ENCODE results near the gene LRFN3. TPM values are rescaled to one million over a fixed set of nuclear protein-coding genes. Genes with fewer than 3 reads are reported as not detected.

Gene LRFN3
- total and polyA plus RNA-seq, 10 of the 15 experiments (the other 5 are each of a cell fraction or from before 2014, with no cell fraction given), result 0.02 to 7.3 (median 2.0) TPM; not detected in 1

DNA sequence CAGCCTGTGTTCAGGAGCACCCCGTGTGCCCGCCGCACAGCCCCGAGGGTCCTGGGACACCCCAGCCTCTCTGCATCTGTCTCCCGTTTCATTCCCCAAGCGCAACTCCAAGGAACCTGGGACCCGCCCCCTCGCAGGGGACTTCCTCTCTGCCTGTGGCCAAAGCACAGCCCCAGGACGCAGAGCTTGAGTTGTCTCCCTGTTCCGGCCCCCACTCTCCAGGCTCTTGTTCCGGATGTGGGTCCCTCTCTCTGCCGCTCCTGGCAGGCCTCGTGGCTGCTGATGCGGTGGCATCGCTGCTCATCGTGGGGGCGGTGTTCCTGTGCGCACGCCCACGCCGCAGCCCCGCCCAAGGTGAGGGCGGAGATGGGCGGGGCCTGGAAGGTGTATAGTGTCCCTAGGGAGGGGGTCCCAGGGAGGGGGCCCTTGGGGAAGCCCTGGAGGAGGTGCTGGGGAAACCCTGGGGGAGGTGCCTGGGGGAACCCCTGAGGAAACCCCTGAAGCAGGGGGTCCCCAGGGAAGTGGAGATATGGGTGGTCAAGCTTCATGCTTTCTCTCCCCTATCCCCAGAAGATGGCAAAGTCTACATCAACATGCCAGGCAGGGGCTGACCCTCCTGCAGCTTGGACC lies 32.5 kb upstream of the LRFN3 start (continued):
- TF ChIP-seq SPI1 (IDR thresholded peaks at IDR 0.05; ENCODE audit: borderline replicate concordance, insufficient read depth, low read depth, low read length), result peak; percentile 82; the same call in 1 of the 2 replicates
- TF ChIP-seq, protein P1, sequence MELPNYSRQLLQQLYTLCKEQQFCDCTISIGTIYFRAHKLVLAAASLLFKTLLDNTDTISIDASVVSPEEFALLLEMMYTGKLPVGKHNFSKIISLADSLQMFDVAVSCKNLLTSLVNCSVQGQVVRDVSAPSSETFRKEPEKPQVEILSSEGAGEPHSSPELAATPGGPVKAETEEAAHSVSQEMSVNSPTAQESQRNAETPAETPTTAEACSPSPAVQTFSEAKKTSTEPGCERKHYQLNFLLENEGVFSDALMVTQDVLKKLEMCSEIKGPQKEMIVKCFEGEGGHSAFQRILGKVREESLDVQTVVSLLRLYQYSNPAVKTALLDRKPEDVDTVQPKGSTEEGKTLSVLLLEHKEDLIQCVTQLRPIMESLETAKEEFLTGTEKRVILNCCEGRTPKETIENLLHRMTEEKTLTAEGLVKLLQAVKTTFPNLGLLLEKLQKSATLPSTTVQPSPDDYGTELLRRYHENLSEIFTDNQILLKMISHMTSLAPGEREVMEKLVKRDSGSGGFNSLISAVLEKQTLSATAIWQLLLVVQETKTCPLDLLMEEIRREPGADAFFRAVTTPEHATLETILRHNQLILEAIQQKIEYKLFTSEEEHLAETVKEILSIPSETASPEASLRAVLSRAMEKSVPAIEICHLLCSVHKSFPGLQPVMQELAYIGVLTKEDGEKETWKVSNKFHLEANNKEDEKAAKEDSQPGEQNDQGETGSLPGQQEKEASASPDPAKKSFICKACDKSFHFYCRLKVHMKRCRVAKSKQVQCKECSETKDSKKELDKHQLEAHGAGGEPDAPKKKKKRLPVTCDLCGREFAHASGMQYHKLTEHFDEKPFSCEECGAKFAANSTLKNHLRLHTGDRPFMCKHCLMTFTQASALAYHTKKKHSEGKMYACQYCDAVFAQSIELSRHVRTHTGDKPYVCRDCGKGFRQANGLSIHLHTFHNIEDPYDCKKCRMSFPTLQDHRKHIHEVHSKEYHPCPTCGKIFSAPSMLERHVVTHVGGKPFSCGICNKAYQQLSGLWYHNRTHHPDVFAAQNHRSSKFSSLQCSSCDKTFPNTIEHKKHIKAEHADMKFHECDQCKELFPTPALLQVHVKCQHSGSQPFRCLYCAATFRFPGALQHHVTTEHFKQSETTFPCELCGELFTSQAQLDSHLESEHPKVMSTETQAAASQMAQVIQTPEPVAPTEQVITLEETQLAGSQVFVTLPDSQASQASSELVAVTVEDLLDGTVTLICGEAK (IDR thresholded peaks at IDR 0.05; ENCODE audit: borderline replicate concordance), result peak; percentile 73; the same call in 1 of the 2 replicates
- TF ChIP-seq HCFC1 (IDR thresholded peaks at IDR 0.05; ENCODE audit: low read length), result peak; percentile 54
- no peak for TF ChIP-seq TCF7 (IDR thresholded peaks at IDR 0.05; ENCODE audit: borderline replicate concordance)
- TF ChIP-seq, protein P2, sequence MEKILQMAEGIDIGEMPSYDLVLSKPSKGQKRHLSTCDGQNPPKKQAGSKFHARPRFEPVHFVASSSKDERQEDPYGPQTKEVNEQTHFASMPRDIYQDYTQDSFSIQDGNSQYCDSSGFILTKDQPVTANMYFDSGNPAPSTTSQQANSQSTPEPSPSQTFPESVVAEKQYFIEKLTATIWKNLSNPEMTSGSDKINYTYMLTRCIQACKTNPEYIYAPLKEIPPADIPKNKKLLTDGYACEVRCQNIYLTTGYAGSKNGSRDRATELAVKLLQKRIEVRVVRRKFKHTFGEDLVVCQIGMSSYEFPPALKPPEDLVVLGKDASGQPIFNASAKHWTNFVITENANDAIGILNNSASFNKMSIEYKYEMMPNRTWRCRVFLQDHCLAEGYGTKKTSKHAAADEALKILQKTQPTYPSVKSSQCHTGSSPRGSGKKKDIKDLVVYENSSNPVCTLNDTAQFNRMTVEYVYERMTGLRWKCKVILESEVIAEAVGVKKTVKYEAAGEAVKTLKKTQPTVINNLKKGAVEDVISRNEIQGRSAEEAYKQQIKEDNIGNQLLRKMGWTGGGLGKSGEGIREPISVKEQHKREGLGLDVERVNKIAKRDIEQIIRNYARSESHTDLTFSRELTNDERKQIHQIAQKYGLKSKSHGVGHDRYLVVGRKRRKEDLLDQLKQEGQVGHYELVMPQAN (conservative IDR thresholded peaks at IDR 0.05), result 0 out of 2 replicates have a peak, but pooled peaks have one; percentile 40
- TF ChIP-seq MEF2B (IDR thresholded peaks at IDR 0.05; ENCODE audit: partially characterized antibody, poor library complexity, severe bottlenecking), result peak; percentile 99
- TF ChIP-seq ZZZ3 (IDR thresholded peaks at IDR 0.05; ENCODE audit: control insufficient read depth, insufficient read length, low read depth), result no peak
- TF ChIP-seq POLR2A (IDR thresholded peaks at IDR 0.05; ENCODE audit: low read depth, low read length), result peak; percentile 87
- TF ChIP-seq FOXM1 (IDR thresholded peaks at IDR 0.05; ENCODE audit: low read depth, low read length), result peak; percentile 57; the same call in 1 of the 2 replicates
- TF ChIP-seq, protein P3, sequence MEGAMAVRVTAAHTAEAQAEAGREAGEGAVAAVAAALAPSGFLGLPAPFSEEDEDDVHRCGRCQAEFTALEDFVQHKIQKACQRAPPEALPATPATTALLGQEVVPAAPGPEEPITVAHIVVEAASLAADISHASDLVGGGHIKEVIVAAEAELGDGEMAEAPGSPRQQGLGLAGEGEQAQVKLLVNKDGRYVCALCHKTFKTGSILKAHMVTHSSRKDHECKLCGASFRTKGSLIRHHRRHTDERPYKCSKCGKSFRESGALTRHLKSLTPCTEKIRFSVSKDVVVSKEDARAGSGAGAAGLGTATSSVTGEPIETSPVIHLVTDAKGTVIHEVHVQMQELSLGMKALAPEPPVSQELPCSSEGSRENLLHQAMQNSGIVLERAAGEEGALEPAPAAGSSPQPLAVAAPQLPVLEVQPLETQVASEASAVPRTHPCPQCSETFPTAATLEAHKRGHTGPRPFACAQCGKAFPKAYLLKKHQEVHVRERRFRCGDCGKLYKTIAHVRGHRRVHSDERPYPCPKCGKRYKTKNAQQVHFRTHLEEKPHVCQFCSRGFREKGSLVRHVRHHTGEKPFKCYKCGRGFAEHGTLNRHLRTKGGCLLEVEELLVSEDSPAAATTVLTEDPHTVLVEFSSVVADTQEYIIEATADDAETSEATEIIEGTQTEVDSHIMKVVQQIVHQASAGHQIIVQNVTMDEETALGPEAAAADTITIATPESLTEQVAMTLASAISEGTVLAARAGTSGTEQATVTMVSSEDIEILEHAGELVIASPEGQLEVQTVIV (IDR thresholded peaks at IDR 0.05; ENCODE audit: borderline replicate concordance, partially characterized antibody), result no peak
- TF ChIP-seq NRF1 (conservative IDR thresholded peaks at IDR 0.05; ENCODE audit: low read depth, low read length), result peak; percentile 26; the same call in 1 of the 2 replicates
- TF ChIP-seq SREBF1 (IDR thresholded peaks at IDR 0.05; ENCODE audit: low read length), result no peak
- TF ChIP-seq KAT2A (conservative IDR thresholded peaks at IDR 0.05; ENCODE audit: control insufficient read depth, low read depth, low read length), result no peak
- TF ChIP-seq, protein P4, sequence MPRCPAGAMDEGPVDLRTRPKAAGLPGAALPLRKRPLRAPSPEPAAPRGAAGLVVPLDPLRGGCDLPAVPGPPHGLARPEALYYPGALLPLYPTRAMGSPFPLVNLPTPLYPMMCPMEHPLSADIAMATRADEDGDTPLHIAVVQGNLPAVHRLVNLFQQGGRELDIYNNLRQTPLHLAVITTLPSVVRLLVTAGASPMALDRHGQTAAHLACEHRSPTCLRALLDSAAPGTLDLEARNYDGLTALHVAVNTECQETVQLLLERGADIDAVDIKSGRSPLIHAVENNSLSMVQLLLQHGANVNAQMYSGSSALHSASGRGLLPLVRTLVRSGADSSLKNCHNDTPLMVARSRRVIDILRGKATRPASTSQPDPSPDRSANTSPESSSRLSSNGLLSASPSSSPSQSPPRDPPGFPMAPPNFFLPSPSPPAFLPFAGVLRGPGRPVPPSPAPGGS (IDR thresholded peaks at IDR 0.05; ENCODE audit: borderline replicate concordance, insufficient read depth, low read depth, low read length, poor library complexity, severe bottlenecking), result peak; percentile 62
- TF ChIP-seq BMI1 (IDR thresholded peaks at IDR 0.05; ENCODE audit: borderline replicate concordance), result no peak
- TF ChIP-seq, protein P5, sequence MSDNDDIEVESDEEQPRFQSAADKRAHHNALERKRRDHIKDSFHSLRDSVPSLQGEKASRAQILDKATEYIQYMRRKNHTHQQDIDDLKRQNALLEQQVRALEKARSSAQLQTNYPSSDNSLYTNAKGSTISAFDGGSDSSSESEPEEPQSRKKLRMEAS (IDR thresholded peaks at IDR 0.05; ENCODE audit: low read depth, low read length), result peak; percentile 93
- TF ChIP-seq RBBP5 (conservative IDR thresholded peaks at IDR 0.05), result no peak
- TF ChIP-seq MYB (IDR thresholded peaks at IDR 0.05; ENCODE audit: borderline replicate concordance, low read depth, low read length), result no peak
- no peak for TF ChIP-seq EZH2 (IDR thresholded peaks at IDR 0.05; ENCODE audit: borderline replicate concordance, control insufficient read depth, low read depth, low read length)

All from GM12878 (cell line).